Fibroblast of upper back skin (primary cell): ENCODE data around the gene FAM83F.

Experiments used
- DNase-seq: peaks from one replicate; pipeline ENCODE4 v3.0.0-alpha.2; 2013

Gene FAM83F

DNA sequence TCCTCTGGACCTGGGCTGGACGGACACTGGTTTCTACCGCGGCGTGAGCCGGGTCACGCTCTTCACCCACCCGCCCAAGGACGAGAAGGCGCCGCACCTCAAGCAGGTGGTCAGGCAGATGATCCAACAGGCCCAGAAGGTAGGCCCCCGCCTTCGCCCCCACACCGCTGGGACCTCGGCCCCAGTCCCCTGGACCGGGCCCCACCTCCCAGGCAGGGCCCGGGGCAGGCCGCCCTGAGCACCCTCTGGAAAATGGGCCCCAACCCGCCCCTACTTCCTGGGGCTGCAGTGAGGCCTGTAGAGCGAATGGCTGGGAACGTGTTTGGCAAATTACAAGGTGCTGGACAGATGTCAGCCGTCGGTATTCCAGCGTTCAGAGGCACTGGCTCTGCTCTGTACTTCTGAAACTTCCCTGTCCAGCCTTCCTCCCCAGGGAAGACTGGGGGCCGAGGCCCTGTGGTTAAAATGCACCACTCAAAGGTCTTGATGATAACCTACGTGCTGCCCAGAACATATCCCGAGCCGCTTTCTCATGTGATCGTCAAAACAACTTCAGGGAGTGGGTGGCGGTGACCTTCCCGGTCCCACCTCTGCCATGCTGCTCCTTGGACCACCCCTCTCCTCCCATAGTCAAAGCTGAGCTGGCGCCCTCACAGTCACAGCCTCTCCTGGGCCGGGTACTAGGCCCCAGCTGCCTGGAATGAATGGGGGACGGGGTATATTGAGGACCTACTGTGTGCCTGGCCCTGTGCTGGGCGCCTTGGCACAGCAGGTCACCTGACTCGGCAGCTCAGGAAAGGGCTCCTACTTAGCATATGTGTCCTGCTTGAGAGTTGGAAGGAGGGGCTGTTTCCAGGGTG is 869 bp downstream of the FAM83F start:
- no peak for DNase-seq

GRCh38 chr22:39996732-39997131 is 2.0 kb downstream of the FAM83F start:
- DNase-seq = no peak

GRCh38 chr22:39997421-39997820 is 2.7 kb downstream of the FAM83F start:
- no peak for DNase-seq

- DNase-seq = peak; percentile 42
These were observed 3.4 kb downstream of the FAM83F start for GRCh38 chr22:39997939-39998726.

GRCh38 chr22:39999144-39999757 is 4.5 kb downstream of the FAM83F start:
- DNase-seq = peak; percentile 63

DNA sequence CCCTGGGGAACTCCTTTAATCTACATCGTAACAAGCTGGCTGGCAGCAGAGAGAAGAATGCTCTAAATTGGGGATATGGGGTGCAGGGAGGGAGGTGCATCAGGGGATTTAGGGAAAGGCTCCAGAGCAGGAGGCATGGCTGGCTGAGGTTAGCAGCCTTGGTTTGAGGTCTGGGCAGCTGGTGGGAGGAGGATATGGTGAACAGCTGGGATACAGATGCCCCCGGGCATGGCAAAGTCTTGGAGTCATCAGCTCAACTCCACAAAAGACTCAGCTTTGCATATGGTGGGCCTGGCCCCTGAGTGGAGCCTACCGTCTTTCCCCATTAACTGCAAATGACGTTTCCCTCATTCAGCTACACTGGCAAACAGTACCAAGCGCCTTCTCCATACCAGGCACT is 5.4 kb downstream of the FAM83F start:
- DNase-seq = no peak

DNA sequence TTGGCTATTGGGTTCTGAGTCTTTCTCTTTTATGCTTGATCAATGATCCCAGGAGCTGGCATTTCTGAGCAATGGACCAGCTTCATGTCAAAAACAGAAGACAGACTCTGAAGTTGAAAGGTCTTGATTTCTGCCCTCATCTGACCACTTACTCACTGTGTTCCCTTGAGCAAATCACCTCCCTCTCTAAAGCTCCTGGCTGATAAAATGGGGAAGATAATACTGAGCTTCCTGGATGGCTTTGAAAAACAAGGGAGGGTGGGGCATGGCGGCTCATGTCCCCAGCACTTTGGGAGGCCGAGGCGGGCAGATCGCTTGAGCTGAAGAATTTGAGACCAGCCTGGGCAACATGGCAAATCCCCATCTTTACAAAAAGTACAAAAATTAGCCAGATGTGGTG is 6.4 kb downstream of the FAM83F start:
- no peak for DNase-seq

DNA sequence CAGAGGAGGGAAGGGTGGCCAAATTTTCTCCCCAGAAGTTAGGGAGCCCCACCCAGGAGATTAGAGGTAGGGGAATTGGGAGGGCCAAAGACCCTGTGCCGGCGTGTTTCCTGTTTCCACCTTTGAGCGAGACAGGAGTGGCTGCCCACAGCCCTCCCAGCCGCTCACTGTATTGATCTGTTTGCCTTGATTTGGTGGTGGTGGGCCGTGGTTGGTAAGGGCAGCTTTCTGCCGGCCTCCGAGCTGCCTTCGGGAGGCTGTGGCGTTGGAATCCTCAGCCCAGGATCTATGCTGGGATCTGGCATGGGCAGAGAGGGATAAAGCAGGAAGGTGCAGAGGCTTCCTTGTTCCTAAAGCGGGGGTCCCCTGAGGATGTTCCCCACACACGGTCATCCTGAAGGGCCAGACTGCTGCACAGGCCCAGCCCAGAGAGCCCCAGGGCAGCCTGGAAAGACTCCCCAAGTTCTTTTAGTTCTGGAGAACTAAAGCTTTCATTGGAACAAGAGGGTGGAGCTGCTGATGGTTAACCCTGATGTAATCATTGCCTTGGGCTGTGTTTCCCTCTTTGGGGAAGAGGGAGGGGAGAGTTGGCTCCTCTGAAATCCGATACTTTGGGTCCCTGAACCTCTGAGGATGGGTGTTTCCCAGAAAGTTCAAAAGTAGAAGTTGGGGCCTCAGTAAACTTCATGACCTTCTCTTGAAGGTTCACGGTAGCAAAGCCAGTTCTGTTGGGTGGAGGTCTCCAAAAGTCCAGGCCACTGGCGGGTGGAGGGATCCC is 7.2 kb downstream of the FAM83F start:
- no peak for DNase-seq

GRCh38 chr22:40002935-40003715 is 8.4 kb downstream of the FAM83F start:
- no peak for DNase-seq

- no peak for DNase-seq
These were observed 10.1 kb downstream of the FAM83F start for GRCh38 chr22:40004836-40005235.

DNA sequence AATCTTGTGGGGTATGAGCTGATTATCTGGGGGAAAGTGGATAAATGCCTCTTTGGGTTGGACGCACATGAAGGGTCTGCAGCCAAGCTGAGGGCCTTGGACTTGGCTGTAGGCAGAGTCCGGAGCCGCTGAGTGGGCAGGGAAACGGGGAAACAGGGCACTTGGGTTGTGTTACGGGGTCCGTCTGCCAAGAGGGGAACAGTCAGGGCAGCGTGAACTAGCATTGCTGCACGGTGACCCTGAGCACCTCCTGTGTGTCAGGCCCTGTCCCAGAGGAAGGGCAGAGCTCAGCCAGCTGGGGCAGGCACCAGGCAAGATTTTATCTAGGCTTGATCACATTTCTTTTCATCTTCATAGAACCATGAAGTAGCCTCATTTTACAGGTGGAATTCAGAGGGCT is 11.9 kb downstream of the FAM83F start:
- no peak for DNase-seq

GRCh38 chr22:40007853-40008710 is 13.3 kb downstream of the FAM83F start:
- DNase-seq = no peak

DNA sequence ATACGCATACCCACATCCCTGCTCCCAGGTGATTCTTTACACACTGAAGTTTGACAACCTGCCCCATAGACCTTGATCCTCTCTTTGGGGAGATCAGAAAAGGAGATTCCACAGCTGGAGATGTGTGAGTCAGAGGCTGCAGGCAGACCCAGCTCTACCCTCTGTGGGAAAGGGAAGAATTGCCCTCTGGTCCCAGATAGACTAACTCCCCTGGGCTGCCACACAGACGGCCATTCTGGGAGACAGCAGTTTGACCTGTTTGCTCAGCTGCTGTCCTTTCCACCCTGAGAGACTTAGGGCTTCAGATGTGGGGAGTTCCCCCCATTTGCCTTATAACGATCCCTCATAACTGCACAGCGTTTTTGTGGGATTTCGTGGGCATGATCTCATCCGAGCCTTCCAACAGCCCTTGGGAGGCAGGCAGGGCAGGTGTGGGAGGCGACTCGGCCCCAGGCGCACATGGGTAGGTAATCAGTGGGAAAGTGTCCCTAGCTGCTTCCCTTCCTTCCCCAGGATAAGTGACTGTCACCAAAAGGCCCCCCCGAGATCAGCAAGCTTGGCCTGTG is 14.1 kb downstream of the FAM83F start:
- peak; percentile 22 for DNase-seq

DNA sequence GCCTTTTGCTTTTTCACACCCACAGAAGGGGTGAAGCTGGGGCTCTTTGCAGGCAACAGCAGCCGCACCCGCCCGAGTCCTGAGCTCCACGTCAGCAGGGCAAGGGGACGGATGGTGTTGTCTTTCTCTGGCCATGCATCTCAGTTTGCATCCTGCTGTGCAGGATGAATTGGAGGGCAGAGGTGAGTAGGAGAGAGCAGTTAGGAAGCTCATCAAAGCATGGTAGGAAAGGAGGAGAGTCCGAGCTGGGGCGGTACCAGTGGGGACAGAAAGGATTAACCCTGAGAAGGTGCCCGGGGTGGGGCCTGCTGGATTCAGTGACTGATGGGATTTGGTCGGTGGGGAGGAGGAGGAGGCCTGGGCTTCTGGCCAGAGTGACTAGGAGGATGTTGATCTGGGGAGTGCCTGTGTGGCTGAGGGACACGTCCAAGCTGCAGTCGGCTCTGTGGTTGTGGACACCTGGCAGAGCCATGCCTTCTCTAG is 14.6 kb downstream of the FAM83F start:
- peak; percentile 24 for DNase-seq

GRCh38 chr22:40009951-40010671 is 15.4 kb downstream of the FAM83F start:
- no peak for DNase-seq

GRCh38 chr22:40010746-40011145 is 16.0 kb downstream of the FAM83F start:
- DNase-seq = no peak

DNA sequence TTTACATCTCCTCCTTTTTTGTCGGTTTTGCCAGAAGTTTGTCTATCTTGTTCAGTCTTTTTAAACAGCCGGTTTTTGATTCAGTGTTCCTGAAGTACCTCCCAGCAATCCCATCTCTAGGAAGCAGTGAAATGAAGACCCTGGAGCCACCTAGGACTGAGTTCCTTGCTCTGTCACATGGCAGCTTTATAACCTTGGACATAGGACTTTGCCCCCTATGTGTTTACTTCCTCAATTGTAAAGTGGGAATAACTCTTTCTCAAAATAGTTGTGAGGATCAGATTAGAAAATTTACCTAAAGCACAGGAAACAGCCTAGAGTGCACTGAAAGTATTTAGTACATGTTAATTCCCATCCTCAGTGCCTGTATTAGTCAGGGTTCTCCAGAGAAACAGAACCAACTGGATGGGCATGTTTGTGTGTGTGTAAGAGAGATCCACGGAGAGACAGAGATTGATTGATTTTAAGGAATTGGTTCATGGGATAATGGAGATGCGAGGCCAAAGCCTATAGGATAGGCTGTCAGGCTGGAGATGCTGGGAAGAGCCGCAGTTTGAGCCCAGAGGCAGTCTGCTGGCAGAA is 20.0 kb downstream of the FAM83F start:
- DNase-seq = no peak

DNA sequence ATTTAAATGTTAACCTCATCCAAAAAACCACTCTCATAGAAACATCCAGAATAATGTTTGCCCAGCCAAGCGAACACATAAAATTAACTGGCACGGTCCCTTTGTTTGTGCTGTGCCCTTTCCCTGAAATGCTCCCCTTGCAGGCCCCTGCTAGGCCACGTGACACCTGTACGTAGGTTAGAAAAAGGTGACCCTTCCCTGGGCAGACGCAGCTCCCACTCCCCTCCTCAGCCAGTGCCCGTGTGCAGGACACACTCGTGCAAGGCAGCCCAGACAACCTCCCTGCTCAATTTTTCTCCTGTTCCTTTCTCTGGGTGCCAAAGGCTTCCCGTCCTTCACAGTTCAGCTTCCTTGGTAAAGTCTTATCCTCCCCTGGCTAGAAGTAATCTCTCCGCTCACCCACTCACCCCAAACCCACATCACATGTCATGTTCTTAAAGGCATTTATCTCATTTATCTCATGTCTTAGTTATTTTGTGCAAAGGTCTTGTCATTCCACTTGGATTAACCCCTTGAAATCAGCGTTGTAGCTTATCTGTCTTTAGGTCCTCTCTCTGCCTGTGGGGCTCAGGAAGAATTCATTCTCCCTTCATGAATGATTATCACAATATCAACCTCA is 20.7 kb downstream of the FAM83F start:
- DNase-seq = no peak

- DNase-seq = no peak
These were observed 23.3 kb downstream of the FAM83F start for GRCh38 chr22:40018051-40018450.
